Measurements from ENCODE around the gene PNRC2. TPM values are rescaled to one million over a fixed set of nuclear protein-coding genes. Genes with fewer than 3 reads are reported as not detected.

PNRC2 gene, protein sequence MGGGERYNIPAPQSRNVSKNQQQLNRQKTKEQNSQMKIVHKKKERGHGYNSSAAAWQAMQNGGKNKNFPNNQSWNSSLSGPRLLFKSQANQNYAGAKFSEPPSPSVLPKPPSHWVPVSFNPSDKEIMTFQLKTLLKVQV
- total RNA-seq: 10 to 100 TPM; 73.2 to 88.5 (median 77.5) TPM

DNA sequence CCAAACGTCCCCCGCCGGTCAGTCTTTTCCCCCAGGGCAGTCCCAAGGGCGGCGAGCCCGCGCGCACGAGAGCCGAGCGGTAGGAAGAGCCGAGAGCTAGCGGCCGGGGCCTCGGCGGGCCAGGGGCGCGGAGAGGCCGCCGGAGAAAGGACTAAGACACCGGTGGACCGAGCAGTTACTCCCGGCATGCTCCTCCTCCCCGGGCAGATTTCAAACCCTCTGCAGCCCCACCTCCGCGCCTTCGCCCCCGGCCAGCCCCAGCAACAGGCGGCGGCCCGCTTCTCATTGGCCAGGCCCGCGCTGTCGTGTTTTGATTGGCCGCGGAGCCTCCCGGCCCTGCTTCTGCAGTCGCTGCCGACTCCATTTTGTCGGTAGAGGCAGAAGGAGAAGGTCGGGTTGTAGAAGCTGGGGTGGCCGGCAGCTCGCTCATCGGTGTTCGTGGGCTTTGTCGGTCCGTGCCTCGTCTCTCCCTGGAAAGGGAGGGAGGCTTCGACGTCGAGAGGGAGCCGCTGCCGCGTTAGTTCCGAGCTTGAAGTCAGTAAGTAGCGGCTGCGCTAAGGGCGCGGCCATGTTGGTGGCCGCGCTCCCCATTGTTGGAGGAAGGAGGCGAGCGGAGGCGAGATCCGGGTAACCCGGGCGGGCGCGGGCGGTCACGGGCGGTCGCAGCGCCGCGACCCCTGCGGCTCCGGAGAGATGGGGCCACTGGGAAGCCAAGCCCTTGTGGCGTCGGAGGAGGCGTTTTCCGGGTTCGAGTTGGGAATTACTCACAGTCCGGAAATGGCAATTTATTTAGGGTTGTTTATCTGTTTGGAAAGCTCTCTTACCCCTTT, at the start of gene PNRC2:
PNRC2 (plus strand) TSS at position 368 of the 830 bp plus-strand sequence. CDS start 1,630 bp downstream, outside the sequence.
- Histone ChIP-seq H3K9me3 (no peaks in the 10 kb centered on the region), H3K27me3 (no peaks in the 10 kb centered on the region), H3K4me1 (peaks cover 0 to 41% (median 3%) of the 10 kb centered on the region in 4 donors), H3K36me3 (peaks cover 0 to 21% (median 0%) of the 10 kb centered on the region in 3 donors), H3K4me3 (peak within 1 kb of the TSS; percentile 53 to 93 (median 82)), H3K27ac (peak within 1 kb of the TSS; percentile 96 to 99 (median 98))
- WGBS, 2 donors: 1% methylated on average over 38 to 62 of the region's 84 CpGs
- TF ChIP-seq POLR2A (IDR thresholded peaks at IDR 0.05): peak; percentile 96 to 97
- peak in 2 of 5 experiments; percentile 31 to 46 for TF ChIP-seq CTCF (IDR thresholded peaks at IDR 0.05)
- TF ChIP-seq EP300 (IDR thresholded peaks at IDR 0.05): peak in 1 of 2 donors; percentile 100
- DNase-seq (ENCODE audit: low spot score in 2 of 2): peak; percentile 93 to 95

- 90 to 98% methylated on average over 8 of the region's 8 CpGs for WGBS, 2 donors
- Histone ChIP-seq H3K36me3 (no peaks in the 10 kb centered on the region), H3K4me3 (no peak overlapping the region), H3K9me3 (no peaks in the 10 kb centered on the region), H3K4me1 (no peaks in the 10 kb centered on the region), H3K27me3 (peaks cover 0 to 48% of the 10 kb centered on the region in 2 donors), H3K27ac (no peak overlapping the region)
- TF ChIP-seq EP300 (IDR thresholded peaks at IDR 0.05): no peak
- no peak for TF ChIP-seq CTCF (IDR thresholded peaks at IDR 0.05)
- TF ChIP-seq POLR2A (IDR thresholded peaks at IDR 0.05): no peak
- DNase-seq (ENCODE audit: low spot score in 2 of 2): no peak
Observed at GRCh38 chr1:23910144-23910543, 49.5 kb upstream of the PNRC2 start.

DNA sequence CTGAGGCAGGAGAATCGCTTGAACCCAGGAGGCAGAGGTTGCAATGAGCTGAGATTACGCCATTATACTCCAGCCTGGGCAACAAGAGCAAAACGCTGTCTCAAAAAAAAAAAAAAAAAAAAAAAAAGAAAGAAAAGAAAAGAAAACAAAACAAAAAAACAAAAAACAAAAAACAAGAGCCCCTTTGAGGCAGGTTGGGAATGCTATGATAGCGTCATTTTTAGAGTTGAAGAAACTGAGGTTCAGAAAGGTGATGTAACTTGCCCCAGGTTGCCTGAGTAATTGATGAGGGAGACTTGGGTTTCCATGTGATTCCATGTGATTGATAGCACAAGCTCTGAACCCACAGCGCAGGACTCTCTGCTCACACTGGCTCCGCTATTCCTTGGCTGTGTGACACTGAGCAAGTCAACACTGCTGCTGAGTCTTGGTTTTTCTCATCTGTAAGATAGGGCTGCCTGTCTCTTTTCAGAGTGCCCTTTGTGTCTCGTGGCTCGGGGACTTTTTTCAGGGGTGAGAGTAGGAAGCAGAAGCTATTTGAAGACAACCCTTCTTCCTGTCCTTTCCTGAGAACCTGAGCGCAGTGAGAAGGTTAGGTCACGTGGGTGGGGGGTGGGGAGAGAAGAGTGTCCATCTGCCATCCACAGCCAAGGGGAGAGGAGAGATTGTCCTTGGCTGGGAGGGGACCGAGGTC, 48.9 kb upstream of the PNRC2 start:
- TF ChIP-seq EP300 (IDR thresholded peaks at IDR 0.05) (no peak), CTCF (IDR thresholded peaks at IDR 0.05) (no peak)
- DNase-seq (ENCODE audit: low spot score in 2 of 2): no peak
- 73 to 77% methylated on average over 11 of the region's 11 CpGs for WGBS, 2 donors
- no peak overlapping the region for H3K27ac ChIP-seq
- H3K4me1 ChIP-seq: no peaks in the 10 kb centered on the region
- no peaks in the 10 kb centered on the region for H3K9me3 ChIP-seq
- no peaks in the 10 kb centered on the region for H3K36me3 ChIP-seq
- no peak overlapping the region for H3K4me3 ChIP-seq
- H3K27me3 ChIP-seq: peaks cover 0 to 42% of the 10 kb centered on the region in 2 donors

- no peak for TF ChIP-seq CTCF (IDR thresholded peaks at IDR 0.05)
- no peak for TF ChIP-seq POLR2A (IDR thresholded peaks at IDR 0.05)
- no peak for TF ChIP-seq EP300 (IDR thresholded peaks at IDR 0.05)
- Histone ChIP-seq H3K36me3 (no peaks in the 10 kb centered on the region), H3K27ac (peak overlapping the region in 1 of 4 donors; percentile 46), H3K4me1 (no peaks in the 10 kb centered on the region), H3K27me3 (peaks cover 0 to 36% of the 10 kb centered on the region in 2 donors), H3K4me3 (peak overlapping the region in 1 of 4 donors; percentile 24), H3K9me3 (no peaks in the 10 kb centered on the region)
- no peak for DNase-seq (ENCODE audit: low spot score in 2 of 2)
- WGBS, 2 donors: 77 to 82% methylated on average over 7 to 8 of the region's 8 CpGs
Observed at GRCh38 chr1:23911921-23912320, 47.7 kb upstream of the PNRC2 start.

Measured in tibial nerve (tissue), 4 donors.